ENCODE data around the gene MBNL1. TPM values are rescaled to one million over a fixed set of nuclear protein-coding genes. Genes with fewer than 3 reads are reported as not detected.

Gene MBNL1
- total and polyA plus RNA-seq, 2 donors (not counting 3 experiments of a cell fraction or from before 2014, with no cell fraction given): 179 to 362 TPM

GRCh38 chr3:152319256-152319655, 50.5 kb downstream of the MBNL1 start:
- Histone ChIP-seq H3K4me1 (ENCODE audit: control insufficient read depth, extremely low read depth, insufficient read depth, low read length) (peaks cover 98% of the 10 kb centered on the region), H3K27ac (ENCODE audit: insufficient read depth, low read depth, low read length) (peak overlapping the region; percentile 83)
- no TSS peak for BruUV-seq (replicated peaks)

GRCh38 chr3:152319831-152320617, 51.3 kb downstream of the MBNL1 start:
- Histone ChIP-seq H3K79me2 (ENCODE audit: control insufficient read depth, insufficient read depth, low read length) (peaks cover 86% of the 10 kb centered on the region), H4K20me1 (replicated peaks; ENCODE audit: control insufficient read depth, extremely low read depth, insufficient read depth, low read length) (no peaks in the 10 kb centered on the region), H3K27ac (ENCODE audit: insufficient read depth, low read depth, low read length) (peak overlapping the region; percentile 83), H2AFZ (ENCODE audit: low read depth, low read length) (no peak overlapping the region), H3K4me3 (replicated peaks in 1 of 3; ENCODE audit: insufficient read depth in 1 of 3, low read depth in 1 of 3, low read length in 3 of 3) (no peak overlapping the region), H3K27me3 (ENCODE audit: control insufficient read depth in 2 of 2, insufficient read depth in 2 of 2, low read length in 2 of 2) (no peaks in the 10 kb centered on the region), H3K9me3 (replicated peaks; ENCODE audit: control insufficient read depth, insufficient read depth, low read length) (no peaks in the 10 kb centered on the region), H3K4me1 (ENCODE audit: control insufficient read depth, extremely low read depth, insufficient read depth, low read length) (peaks cover 96% of the 10 kb centered on the region), H3K4me2 (ENCODE audit: insufficient read depth, low read length) (peak overlapping the region; percentile 72), H3K9me1 (replicated peaks; ENCODE audit: control insufficient read depth, extremely low read depth, insufficient read depth, low read length) (no peaks in the 10 kb centered on the region), H3K9ac (replicated peaks; ENCODE audit: extremely low read depth, insufficient read depth, low read length) (peak overlapping the region; percentile 89), H3K36me3 (ENCODE audit: control insufficient read depth in 2 of 2, extremely low read depth in 1 of 2, insufficient read depth in 2 of 2, low read length in 2 of 2) (peaks cover 0 to 4% of the 10 kb centered on the region in 2 experiments)
- CTCF ChIA-PET: interaction anchor here (0.7 to 4.8 kb wide), 9 partner anchors 9 to 294 kb away, joined by 3 to 32 read pairs (median 4); no protein-coding TSS in a partner anchor
- dilution Hi-C loops (cut with MboI; ENCODE audit: extremely low pct_ligation_motif_present, low sequenced_read_pairs): no loop called here
- FAIRE-seq (peak; percentile 78), DNase-seq (ENCODE audit: low read depth, low spot score) (peak; percentile 99)
- intact Hi-C loops (cut with micrococcal nuclease): loop anchor here (1.0 to 5.0 kb wide), 4 partner anchors 11 to 550 kb away; partner anchors contain the start of gene MBNL1
- TF ChIP-seq EZH2 (IDR thresholded peaks at IDR 0.05; ENCODE audit: borderline replicate concordance, low read depth, low read length, severe bottlenecking) (no peak), MYC (IDR thresholded peaks at IDR 0.05; ENCODE audit: low read depth, low read length) (no peak), JUN (IDR thresholded peaks at IDR 0.05; ENCODE audit: borderline replicate concordance, insufficient read depth, insufficient read length, low read depth) (peak; percentile 85), FOS (IDR thresholded peaks at IDR 0.05; ENCODE audit: borderline replicate concordance, insufficient read depth, low read length) (peak; percentile 58), GATA2 (IDR thresholded peaks at IDR 0.05; ENCODE audit: insufficient read depth, insufficient read length, low read depth, low read length) (peak; percentile 92), POLR2A (IDR thresholded peaks at IDR 0.05; ENCODE audit: low read depth, low read length) (peak; percentile 84), POLR2AphosphoS5 (IDR thresholded peaks at IDR 0.05; ENCODE audit: insufficient read depth, low read depth, low read length) (peak; percentile 91)
- TF ChIP-seq, protein P1, sequence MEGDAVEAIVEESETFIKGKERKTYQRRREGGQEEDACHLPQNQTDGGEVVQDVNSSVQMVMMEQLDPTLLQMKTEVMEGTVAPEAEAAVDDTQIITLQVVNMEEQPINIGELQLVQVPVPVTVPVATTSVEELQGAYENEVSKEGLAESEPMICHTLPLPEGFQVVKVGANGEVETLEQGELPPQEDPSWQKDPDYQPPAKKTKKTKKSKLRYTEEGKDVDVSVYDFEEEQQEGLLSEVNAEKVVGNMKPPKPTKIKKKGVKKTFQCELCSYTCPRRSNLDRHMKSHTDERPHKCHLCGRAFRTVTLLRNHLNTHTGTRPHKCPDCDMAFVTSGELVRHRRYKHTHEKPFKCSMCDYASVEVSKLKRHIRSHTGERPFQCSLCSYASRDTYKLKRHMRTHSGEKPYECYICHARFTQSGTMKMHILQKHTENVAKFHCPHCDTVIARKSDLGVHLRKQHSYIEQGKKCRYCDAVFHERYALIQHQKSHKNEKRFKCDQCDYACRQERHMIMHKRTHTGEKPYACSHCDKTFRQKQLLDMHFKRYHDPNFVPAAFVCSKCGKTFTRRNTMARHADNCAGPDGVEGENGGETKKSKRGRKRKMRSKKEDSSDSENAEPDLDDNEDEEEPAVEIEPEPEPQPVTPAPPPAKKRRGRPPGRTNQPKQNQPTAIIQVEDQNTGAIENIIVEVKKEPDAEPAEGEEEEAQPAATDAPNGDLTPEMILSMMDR (IDR thresholded peaks at IDR 0.05; ENCODE audit: extremely low read depth in 1 of 2, insufficient read depth in 1 of 2, low read depth in 1 of 2, low read length in 2 of 2): no peak
- TF ChIP-seq, protein P2, sequence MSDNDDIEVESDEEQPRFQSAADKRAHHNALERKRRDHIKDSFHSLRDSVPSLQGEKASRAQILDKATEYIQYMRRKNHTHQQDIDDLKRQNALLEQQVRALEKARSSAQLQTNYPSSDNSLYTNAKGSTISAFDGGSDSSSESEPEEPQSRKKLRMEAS (IDR thresholded peaks at IDR 0.05; ENCODE audit: insufficient read depth, insufficient read length): peak; percentile 32
- BruUV-seq (replicated peaks): TSS peak; percentile 26
- POLR2A ChIA-PET: interaction anchor here (0.5 to 1.5 kb wide), 5 partner anchors 9 to 123 kb away, joined by 3 to 12 read pairs (median 8); partner anchors contain the start of gene MBNL1

More at GRCh38 chr3:152319256-152319655, 50.5 kb downstream of the MBNL1 start:
- Histone ChIP-seq H3K36me3 (ENCODE audit: control insufficient read depth in 2 of 2, extremely low read depth in 1 of 2, insufficient read depth in 2 of 2, low read length in 2 of 2) (peaks cover 0 to 4% of the 10 kb centered on the region in 2 experiments), H3K9me1 (replicated peaks; ENCODE audit: control insufficient read depth, extremely low read depth, insufficient read depth, low read length) (no peaks in the 10 kb centered on the region), H3K27me3 (ENCODE audit: control insufficient read depth in 2 of 2, insufficient read depth in 2 of 2, low read length in 2 of 2) (no peaks in the 10 kb centered on the region), H2AFZ (ENCODE audit: low read depth, low read length) (no peak overlapping the region), H4K20me1 (replicated peaks; ENCODE audit: control insufficient read depth, extremely low read depth, insufficient read depth, low read length) (no peaks in the 10 kb centered on the region), H3K4me3 (replicated peaks in 1 of 3; ENCODE audit: insufficient read depth in 1 of 3, low read depth in 1 of 3, low read length in 3 of 3) (no peak overlapping the region), H3K9ac (replicated peaks; ENCODE audit: extremely low read depth, insufficient read depth, low read length) (peak overlapping the region; percentile 89), H3K9me3 (replicated peaks; ENCODE audit: control insufficient read depth, insufficient read depth, low read length) (no peaks in the 10 kb centered on the region), H3K4me2 (ENCODE audit: insufficient read depth, low read length) (peak overlapping the region; percentile 72), H3K79me2 (ENCODE audit: control insufficient read depth, insufficient read depth, low read length) (peaks cover 86% of the 10 kb centered on the region)
- TF ChIP-seq FOS (IDR thresholded peaks at IDR 0.05; ENCODE audit: borderline replicate concordance, insufficient read depth, low read length) (no peak), EZH2 (IDR thresholded peaks at IDR 0.05; ENCODE audit: borderline replicate concordance, low read depth, low read length, severe bottlenecking) (no peak), JUN (IDR thresholded peaks at IDR 0.05; ENCODE audit: borderline replicate concordance, insufficient read depth, insufficient read length, low read depth) (peak; percentile 25)
- POLR2A ChIA-PET: interaction anchor here (0.5 to 2.7 kb wide), 2 partner anchors 9 to 124 kb away, joined by 4 to 14 read pairs; no protein-coding TSS in a partner anchor
- intact Hi-C loops (cut with micrococcal nuclease) (loop anchor here (2.0 to 5.0 kb wide), 2 partner anchors 50 to 342 kb away; partner anchors contain the start of gene MBNL1), dilution Hi-C loops (cut with MboI; ENCODE audit: extremely low pct_ligation_motif_present, low sequenced_read_pairs) (no loop called here)
- no peak for FAIRE-seq
- peak; percentile 37 for DNase-seq (ENCODE audit: low read depth, low spot score)
- CTCF ChIA-PET: interaction anchor here (1.1 to 4.8 kb wide), 5 partner anchors 10 to 293 kb away, joined by 3 to 32 read pairs (median 5); no protein-coding TSS in a partner anchor
